Stimulated activated CD4-positive, alpha-beta T cell treated with anti-CD3 and anti-CD28 coated beads, Interleukin-12 subunit alpha, Interleukin-12 subunit beta, amount 100 ng/mL, for 24 hours (primary cell): ENCODE measurements around the gene RNF41.

Experiments used
- DNase-seq, 2 experiments: peaks; one replicate each; pipeline ENCODE4 v3.0.0-alpha.2; 2020; ENCODE audit warnings: low read depth in 2 of 2

Gene RNF41

GRCh38 chr12:56152756-56153677 lies 68.7 kb downstream of the RNF41 start:
- DNase-seq = no peak
